GM12891 (cell line): ENCODE results near the gene MARVELD2.

ENCODE experiments used
- POLR2A ChIP-seq: IDR thresholded peaks from 2 replicates; pipeline ENCODE4 v1.6.1; 2011; ENCODE audit warnings: low read depth, low read length, control low read depth
- POLR2AphosphoS5 ChIP-seq: IDR thresholded peaks from 2 replicates; pipeline ENCODE4 v1.6.1; 2011; ENCODE audit warnings: low read depth, low read length, control low read depth
- POU2F2 ChIP-seq: IDR thresholded peaks from 2 replicates; pipeline ENCODE4 v1.6.1; 2011; ENCODE audit warnings: low read depth, mild to moderate bottlenecking, control low read depth, low read length, moderate library complexity
- TAF1 ChIP-seq: IDR thresholded peaks from 2 replicates; pipeline ENCODE4 v1.6.1; 2011; ENCODE audit warnings: low read depth, low read length, control low read depth

DNA sequence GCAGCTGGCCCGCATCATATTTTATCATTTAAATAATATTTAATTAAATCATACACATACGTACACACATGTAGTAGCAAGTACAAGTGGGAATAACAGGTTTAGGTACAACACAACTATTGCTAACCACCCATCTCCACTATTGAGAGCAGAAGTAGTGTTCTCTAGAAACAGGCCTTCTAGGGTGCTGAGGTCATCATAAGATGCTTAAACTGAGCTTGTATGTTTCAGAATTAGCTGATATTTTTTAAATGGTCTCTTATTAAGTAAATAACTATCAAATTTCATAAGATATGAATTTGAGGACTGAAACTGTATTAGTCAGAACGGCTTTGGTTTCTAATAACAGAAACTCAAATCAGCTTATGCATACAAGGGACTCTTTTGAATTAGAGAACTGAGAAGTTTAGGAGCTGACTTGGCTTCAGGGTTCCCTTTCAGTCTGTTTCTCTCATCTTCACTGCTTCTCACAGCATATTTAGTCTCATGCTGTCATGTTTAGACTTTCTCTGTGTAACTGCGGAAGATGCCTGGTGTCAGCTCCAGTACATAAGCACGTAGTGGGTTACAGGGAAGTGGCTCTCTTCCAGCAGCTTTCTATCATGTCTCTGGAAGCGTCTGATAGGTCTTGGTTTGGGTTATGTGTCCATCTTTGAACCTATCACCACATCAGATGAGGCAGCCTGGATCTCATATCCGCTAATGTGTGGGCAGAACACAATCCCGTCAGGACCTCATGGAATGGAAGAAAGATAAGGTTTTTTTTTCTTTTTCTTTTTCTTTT lies 52.7 kb downstream of the MARVELD2 start:
- no peak for TF ChIP-seq POLR2AphosphoS5
- no peak for TF ChIP-seq POLR2A
- TF ChIP-seq TAF1: no peak
- peak; percentile 86 for TF ChIP-seq POU2F2
